Body of pancreas (tissue), 4 donors: ENCODE measurements around the gene GON4L. TPM values are rescaled to one million over a fixed set of nuclear protein-coding genes. Genes with fewer than 3 reads are reported as not detected.
"Not testable (repeated sequence)": the region's sequence is repeated elsewhere in the genome, so short reads cannot be mapped to it uniquely, and the experiment has no call there.

Experiments
- ATAC-seq: fragments of 150-250 bp; one replicate; pipeline ENCODE4 v1.9.1; 2016
- DNase-seq, 4 donors: peaks; one replicate each; pipeline ENCODE4 v3.0.0-alpha.2; 2019
- H3K27ac ChIP-seq, 4 donors: fragments of 200-600 bp; sonication (generic); 1 replicate in 3 of 4; 2 replicates in 1 of 4; pipeline versions ENCODE4 v1.5.1 to v1.6.1; 2016 to 2019; ENCODE audit warnings: mild to moderate bottlenecking in 1 of 4, mixed read lengths in 1 of 4, moderate library complexity in 1 of 4
- H3K27me3 ChIP-seq, 2 donors: fragments of 200-600 bp; sonication (generic); one replicate each; pipeline ENCODE4 v1.6.0; 2016; ENCODE audit warnings: mild to moderate bottlenecking in 1 of 2
- H3K36me3 ChIP-seq, 2 donors: fragments of 200-600 bp; sonication (generic); replicated peaks in 1 of 2; 2 replicates each; pipeline ENCODE4 v1.5.1; 2016; ENCODE audit warnings: low read depth in 2 of 2; ENCODE audit not compliant: insufficient read depth in 1 of 2
- H3K4me1 ChIP-seq: fragments of 200-600 bp; sonication (generic); one replicate; pipeline ENCODE4 v1.6.0; 2016
- H3K4me3 ChIP-seq, 2 donors: fragments of 200-600 bp; sonication (generic); 1 replicate in 1 of 2; 2 replicates in 1 of 2; pipeline ENCODE4 v1.5.1; 2016 to 2019
- H3K9me3 ChIP-seq, 3 donors: fragments of 200-600 bp; sonication (generic); 1 replicate in 2 of 3; 2 replicates in 1 of 3; pipeline ENCODE4 v1.5.1; 2016
- CTCF ChIP-seq, 7 experiments: fragments of 450-650 bp in 4 of 7; fragments of 200-600 bp in 3 of 7; sonication (generic) in 3 of 7; IDR thresholded peaks; one replicate each; pipeline ENCODE4 v1.5.1; 2016 to 2019; ENCODE audit warnings: antibody characterized with exemption in 7 of 7
- POLR2A ChIP-seq, 3 donors: fragments of 450-650 bp; IDR thresholded peaks; one replicate each; pipeline ENCODE4 v1.6.1; 2016; ENCODE audit warnings: antibody characterized with exemption in 3 of 3, mild to moderate bottlenecking in 2 of 3
- WGBS, 2 donors: methylation state at CpG; one replicate each; pipeline ENCODE4 v1.1.5; 2017; 5-methylcytosine and 5-hydroxymethylcytosine counted together
- intact Hi-C: fragments of 100-400 bp; cut with DNase I; formaldehyde crosslinking; loops from one replicate; pipeline ENCODE4 v1.15.1; 2023
- total RNA-seq, 2 donors: library from RNA; depleted of rRNA; stranded (reverse); fragments of >200 nt; gene quantifications; one replicate each; pipeline ENCODE4 v1.1.0, GENCODE V29; 2016

GON4L gene
- total RNA-seq, 2 donors from 2014 or later, result 26.7 to 44.4 TPM

GRCh38 chr1:155715777-155716176 is 141.2 kb downstream of the GON4L start:
- no peak overlapping the region for H3K4me3 ChIP-seq
- 94 to 96% methylated on average over 5 of the region's 5 CpGs for WGBS, 2 donors
- no peaks in the 10 kb centered on the region for H3K4me1 ChIP-seq
- H3K27me3 ChIP-seq, result no peaks in the 10 kb centered on the region
- ATAC-seq, result no peak
- no peak for DNase-seq
- TF ChIP-seq CTCF (IDR thresholded peaks at IDR 0.05), result no peak
- TF ChIP-seq POLR2A (IDR thresholded peaks at IDR 0.05), result no peak
- intact Hi-C loops, result no loop called here
- no peaks in the 10 kb centered on the region for H3K9me3 ChIP-seq
- peaks cover 0 to 11% of the 10 kb centered on the region in 2 donors for H3K36me3 ChIP-seq
- no peak overlapping the region for H3K27ac ChIP-seq

DNA sequence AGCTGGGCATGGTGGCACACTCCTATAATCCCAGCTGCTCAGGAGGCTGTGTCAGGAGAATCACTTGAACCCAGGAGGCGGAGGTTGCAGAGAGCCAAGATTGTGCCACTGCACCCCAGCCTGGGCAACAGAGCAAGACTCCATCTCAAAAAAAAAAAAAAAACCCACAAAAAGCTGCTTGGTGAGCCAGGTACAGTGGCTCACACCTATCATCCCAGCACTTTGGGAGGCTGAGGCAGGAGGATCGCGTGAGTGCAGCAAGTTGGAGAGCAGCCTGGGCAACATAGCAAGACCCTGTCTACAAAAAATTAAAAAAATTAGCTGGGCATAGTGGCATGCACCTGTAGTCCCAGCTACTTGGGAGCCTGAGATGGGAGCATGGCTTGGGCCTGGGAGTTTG is 142.0 kb downstream of the GON4L start:
- H3K9me3 ChIP-seq, H3K4me1 ChIP-seq, DNase-seq, H3K27ac ChIP-seq, H3K4me3 ChIP-seq, ATAC-seq, intact Hi-C loops, H3K27me3 ChIP-seq: not testable (repeated sequence)
- 96% methylated on average over 3 of the region's 3 CpGs for WGBS, 2 donors
- peaks cover 0 to 11% of the 10 kb centered on the region in 2 donors for H3K36me3 ChIP-seq

DNA sequence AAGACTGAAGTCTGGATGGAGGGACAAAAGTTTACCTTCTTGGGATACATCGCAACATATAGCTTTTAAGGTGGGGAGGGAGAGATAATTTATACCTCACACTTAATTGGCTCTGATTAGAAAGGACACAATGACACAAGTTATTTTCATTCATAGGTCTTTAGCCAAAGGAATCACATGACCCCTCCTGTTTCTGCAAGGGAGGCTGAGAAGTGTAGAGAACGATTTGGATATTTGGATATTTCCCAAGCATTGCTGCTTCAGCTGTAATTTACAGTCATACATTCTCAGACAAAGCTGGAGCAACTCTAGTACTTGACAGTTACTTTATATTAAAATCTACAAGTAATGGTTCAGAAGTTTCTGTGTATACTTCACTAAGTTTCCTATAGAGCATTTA is 143.9 kb downstream of the GON4L start:
- DNase-seq, result no peak
- H3K9me3 ChIP-seq, result no peaks in the 10 kb centered on the region
- no peaks in the 10 kb centered on the region for H3K4me1 ChIP-seq
- no peaks in the 10 kb centered on the region for H3K27me3 ChIP-seq
- TF ChIP-seq CTCF (IDR thresholded peaks at IDR 0.05) (no peak), POLR2A (IDR thresholded peaks at IDR 0.05) (no peak)
- H3K27ac ChIP-seq, result no peak overlapping the region
- 61 to 66% methylated on average over 2 of the region's 2 CpGs for WGBS, 2 donors
- peaks cover 0 to 8% of the 10 kb centered on the region in 2 donors for H3K36me3 ChIP-seq
- intact Hi-C loops, result no loop called here
- no peak overlapping the region for H3K4me3 ChIP-seq
- no peak for ATAC-seq

DNA sequence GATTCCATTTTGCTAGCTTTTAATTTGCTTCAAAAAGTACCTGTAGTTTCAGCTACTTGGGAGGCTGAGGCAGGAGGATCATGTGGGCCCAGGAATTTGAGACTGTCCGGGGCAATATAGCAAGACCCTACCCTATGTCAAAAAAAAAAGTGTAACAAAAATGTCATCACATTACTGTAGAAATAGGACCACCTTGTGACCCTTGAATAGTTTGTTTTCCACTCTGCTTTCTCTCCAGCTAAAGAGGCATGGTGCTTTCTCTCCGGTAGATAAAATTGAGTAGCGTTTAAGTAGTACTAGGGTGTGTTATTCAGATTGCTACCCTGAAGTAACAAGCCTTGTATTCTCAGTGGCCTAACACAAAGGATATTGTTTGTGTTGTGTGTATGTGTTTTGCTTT is 144.4 kb downstream of the GON4L start:
- DNase-seq, intact Hi-C loops, ATAC-seq: not testable (repeated sequence)

GRCh38 chr1:155711457-155711856 is 145.6 kb downstream of the GON4L start:
- 71 to 84% methylated on average over 2 to 3 of the region's 3 CpGs for WGBS, 2 donors
- H3K4me1 ChIP-seq, H3K27ac ChIP-seq, ATAC-seq, H3K9me3 ChIP-seq, H3K27me3 ChIP-seq, DNase-seq, intact Hi-C loops, H3K4me3 ChIP-seq, H3K36me3 ChIP-seq: not testable (repeated sequence)

More for the DNA sequence above, 144.4 kb downstream of the GON4L start:
- H3K27ac ChIP-seq, H3K36me3 ChIP-seq, H3K27me3 ChIP-seq, H3K9me3 ChIP-seq, H3K4me3 ChIP-seq, H3K4me1 ChIP-seq: not testable (repeated sequence)
- WGBS, 2 donors, result 91 to 96% methylated on average over 3 of the region's 3 CpGs

DNA sequence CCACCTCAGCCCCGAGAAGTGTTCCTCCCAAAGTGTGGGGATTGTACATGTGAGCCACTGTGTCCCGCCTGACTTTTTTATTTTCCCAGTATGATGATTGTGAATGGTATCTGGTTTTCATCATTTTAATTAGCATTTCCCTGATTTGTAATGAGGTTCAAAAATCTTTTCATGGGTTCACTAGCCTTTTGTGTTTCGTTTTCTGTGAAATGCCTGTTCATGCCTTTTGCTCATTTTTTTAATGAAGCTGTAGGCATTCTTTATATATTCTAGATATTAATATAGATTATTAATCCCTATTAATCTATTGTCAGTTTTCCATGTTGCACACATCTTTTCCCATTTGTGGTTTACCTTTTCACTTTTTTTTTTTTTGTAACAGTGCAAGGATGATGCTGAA is 147.6 kb downstream of the GON4L start:
- H3K4me1 ChIP-seq, result no peaks in the 10 kb centered on the region
- no peaks in the 10 kb centered on the region for H3K9me3 ChIP-seq
- H3K36me3 ChIP-seq, result peaks cover 0 to 6% of the 10 kb centered on the region in 2 donors
- H3K4me3 ChIP-seq, result no peak overlapping the region
- TF ChIP-seq CTCF (IDR thresholded peaks at IDR 0.05) (no peak), POLR2A (IDR thresholded peaks at IDR 0.05) (no peak)
- intact Hi-C loops, result no loop called here
- no peaks in the 10 kb centered on the region for H3K27me3 ChIP-seq
- no peak overlapping the region for H3K27ac ChIP-seq
- 97 to 100% methylated on average over 3 of the region's 3 CpGs for WGBS, 2 donors
- ATAC-seq, result no peak
- no peak for DNase-seq
